Calu3 (cell line): Measurements from ENCODE around the gene RRM1. TPM values are rescaled to one million over a fixed set of nuclear protein-coding genes. Genes with fewer than 3 reads are reported as not detected.

Source experiments
- Bru-seq: library from RNA; stranded (reverse); fragments of 400-500 nt; gene quantifications from one replicate; lab custom pipeline; 2021; lab: Mats Ljungman, UMichigan
- BruChase-seq, 2 experiments: library from RNA; stranded (reverse); fragments of 400-500 nt; gene quantifications; one replicate each; lab custom pipeline; 2021; lab: Mats Ljungman, UMichigan
- BruUV-seq: library from RNA; stranded (reverse); fragments of 400-500 nt; replicated peaks from 2 replicates; lab custom pipeline; 2021; lab: Mats Ljungman, UMichigan
- CTCF ChIA-PET: fragments of 300-600 bp; sonication (Branson Sonifier 250); formaldehyde crosslinking; loops from one replicate; lab custom pipeline; 2022; ENCODE audit warnings: antibody characterized with exemption; lab: Charles Lee
- DNase-seq: peaks from one replicate; pipeline ENCODE4 v3.0.0; 2022
- H3K27ac Mint-ChIP-seq: one replicate; pipeline ENCODE4 v1.8.0; 2022; ENCODE audit warnings: mixed read lengths; ENCODE audit not compliant: unreplicated experiment
- H3K27me3 Mint-ChIP-seq: one replicate; pipeline ENCODE4 v1.8.0; 2022; ENCODE audit warnings: mixed read lengths; ENCODE audit not compliant: unreplicated experiment
- H3K36me3 Mint-ChIP-seq: one replicate; pipeline ENCODE4 v1.8.0; 2022; ENCODE audit warnings: mild to moderate bottlenecking, moderate library complexity, mixed read lengths; ENCODE audit not compliant: insufficient read depth, unreplicated experiment
- H3K4me1 Mint-ChIP-seq: one replicate; pipeline ENCODE4 v1.8.0; 2022; ENCODE audit warnings: mild to moderate bottlenecking, low read depth, mixed read lengths; ENCODE audit not compliant: unreplicated experiment
- H3K4me3 Mint-ChIP-seq: one replicate; pipeline ENCODE4 v1.8.0; 2022; ENCODE audit warnings: mild to moderate bottlenecking, low read depth, moderate library complexity, mixed read lengths; ENCODE audit not compliant: unreplicated experiment
- H3K9me3 Mint-ChIP-seq: one replicate; pipeline ENCODE4 v1.8.0; 2022; ENCODE audit warnings: low read depth, mixed read lengths; ENCODE audit not compliant: unreplicated experiment
- intact Hi-C: fragments of 100-400 bp; cut with micrococcal nuclease; formaldehyde crosslinking; loops from one replicate; pipeline ENCODE4 v1.10.0; 2022; ENCODE audit not compliant: unreplicated experiment
- long read RNA-seq: library from polyadenylated mRNA; stranded (forward); transcript quantifications from one replicate; pipeline ENCODE4 v2.0.0, GENCODE V29; 2022
- total RNA-seq: library from RNA; stranded (reverse); gene quantifications from 2 replicates; pipeline ENCODE4 v1.2.3, GENCODE V29; 2022
- TF ChIP-seq, protein P1 (sequence below): fragments of 200-600 bp; IDR thresholded peaks from one replicate; pipeline ENCODE4 v1.8.0; 2022; ENCODE audit warnings: antibody characterized with exemption; ENCODE audit not compliant: unreplicated experiment

The RRM1 gene
- total RNA-seq (80.2 and 83.2 TPM in 2 replicates), Bru-seq, nascent RNA (percentile 85 among the genes with signal in this experiment), BruChase-seq, experiment 1, labeled RNA remaining after a 6-hour chase (percentile 88 among the genes with signal in this experiment), BruChase-seq, experiment 2, labeled RNA remaining after a 2-hour chase (percentile 78 among the genes with signal in this experiment)
- long read RNA-seq, transcript RRM1-201 (19 exons, 3,076 nt): major isoform, 99 of 110 reads
- long read RNA-seq, partial matches to known transcripts: 2 of 110 reads
- long read RNA-seq, other reads (novel, unspliced or antisense): 8 of 110 reads

GRCh38 chr11:4094348-4095291 lies at the start of gene RRM1:
Gene RRM1 (plus strand): TSS chr11:4094799. CDS start chr11:4095013, 214 bp downstream.
- intact Hi-C loops: no loop called here
- H3K9me3 Mint-ChIP-seq: no peaks in the 10 kb centered on the region
- peaks cover 13% of the 10 kb centered on the region for H3K4me1 Mint-ChIP-seq
- no TSS peak for BruUV-seq
- TF ChIP-seq, protein P1, sequence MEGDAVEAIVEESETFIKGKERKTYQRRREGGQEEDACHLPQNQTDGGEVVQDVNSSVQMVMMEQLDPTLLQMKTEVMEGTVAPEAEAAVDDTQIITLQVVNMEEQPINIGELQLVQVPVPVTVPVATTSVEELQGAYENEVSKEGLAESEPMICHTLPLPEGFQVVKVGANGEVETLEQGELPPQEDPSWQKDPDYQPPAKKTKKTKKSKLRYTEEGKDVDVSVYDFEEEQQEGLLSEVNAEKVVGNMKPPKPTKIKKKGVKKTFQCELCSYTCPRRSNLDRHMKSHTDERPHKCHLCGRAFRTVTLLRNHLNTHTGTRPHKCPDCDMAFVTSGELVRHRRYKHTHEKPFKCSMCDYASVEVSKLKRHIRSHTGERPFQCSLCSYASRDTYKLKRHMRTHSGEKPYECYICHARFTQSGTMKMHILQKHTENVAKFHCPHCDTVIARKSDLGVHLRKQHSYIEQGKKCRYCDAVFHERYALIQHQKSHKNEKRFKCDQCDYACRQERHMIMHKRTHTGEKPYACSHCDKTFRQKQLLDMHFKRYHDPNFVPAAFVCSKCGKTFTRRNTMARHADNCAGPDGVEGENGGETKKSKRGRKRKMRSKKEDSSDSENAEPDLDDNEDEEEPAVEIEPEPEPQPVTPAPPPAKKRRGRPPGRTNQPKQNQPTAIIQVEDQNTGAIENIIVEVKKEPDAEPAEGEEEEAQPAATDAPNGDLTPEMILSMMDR: no peak
- H3K36me3 Mint-ChIP-seq: peaks cover 34% of the 10 kb centered on the region
- DNase-seq: peak; percentile 94
- peak within 1 kb of the TSS; percentile 94 for H3K4me3 Mint-ChIP-seq
- CTCF ChIA-PET: interaction anchor here (1.0 kb wide), 1 partner anchor 239 kb away, joined by 3 read pairs; the partner anchor contains the start of gene STIM1
- H3K27me3 Mint-ChIP-seq: no peaks in the 10 kb centered on the region
- peak within 1 kb of the TSS; percentile 91 for H3K27ac Mint-ChIP-seq

GRCh38 chr11:4044976-4045646 lies 49.5 kb upstream of the RRM1 start:
- BruUV-seq: no TSS peak
- Mint-ChIP-seq H3K27me3 (no peaks in the 10 kb centered on the region), H3K36me3 (no peaks in the 10 kb centered on the region), H3K4me1 (no peaks in the 10 kb centered on the region), H3K27ac (no peak overlapping the region), H3K9me3 (no peaks in the 10 kb centered on the region), H3K4me3 (no peak overlapping the region)
- intact Hi-C loops: no loop called here
- TF ChIP-seq, protein P1: no peak
- no peak for DNase-seq
- CTCF ChIA-PET: interaction anchor here (0.9 kb wide), 1 partner anchor 196 kb away, joined by 3 read pairs; no protein-coding TSS in a partner anchor

DNA sequence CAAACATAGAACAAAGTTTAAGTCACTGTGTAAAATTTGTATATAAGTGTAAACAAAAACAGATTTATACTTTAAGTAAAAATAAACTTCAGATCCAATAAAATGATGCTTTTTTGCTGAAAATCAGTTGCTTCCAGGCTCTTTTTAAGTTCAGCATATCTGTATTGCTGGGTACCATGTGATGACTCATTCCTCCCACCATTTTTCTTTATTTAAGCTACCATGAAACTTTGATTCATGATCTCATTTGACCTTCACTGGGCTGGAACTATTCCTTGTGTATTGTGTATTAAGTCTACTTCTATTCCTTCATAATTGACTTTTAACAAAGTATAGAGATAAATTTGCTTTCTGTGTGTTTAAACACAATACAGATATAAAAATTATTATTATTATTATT lies 46.3 kb upstream of the RRM1 start:
- no TSS peak for BruUV-seq
- CTCF ChIA-PET: no interaction called here
- no peaks in the 10 kb centered on the region for H3K27me3 Mint-ChIP-seq

More for the DNA sequence above, 46.3 kb upstream of the RRM1 start:
- no peaks in the 10 kb centered on the region for H3K4me1 Mint-ChIP-seq
- TF ChIP-seq, protein P1: no peak
- no peak overlapping the region for H3K27ac Mint-ChIP-seq
- no peaks in the 10 kb centered on the region for H3K9me3 Mint-ChIP-seq
- H3K4me3 Mint-ChIP-seq: no peak overlapping the region
- no peak for DNase-seq
- intact Hi-C loops: no loop called here
- H3K36me3 Mint-ChIP-seq: no peaks in the 10 kb centered on the region
